Measurements from ENCODE around the gene DNAH12. TPM values are rescaled to one million over a fixed set of nuclear protein-coding genes. Genes with fewer than 3 reads are reported as not detected.
"Not testable (repeated sequence)": the region's sequence is repeated elsewhere in the genome, so short reads cannot be mapped to it uniquely, and the experiment has no call there.

Gene DNAH12
- polyA plus RNA-seq, 3 donors from 2014 or later = not detected

DNA sequence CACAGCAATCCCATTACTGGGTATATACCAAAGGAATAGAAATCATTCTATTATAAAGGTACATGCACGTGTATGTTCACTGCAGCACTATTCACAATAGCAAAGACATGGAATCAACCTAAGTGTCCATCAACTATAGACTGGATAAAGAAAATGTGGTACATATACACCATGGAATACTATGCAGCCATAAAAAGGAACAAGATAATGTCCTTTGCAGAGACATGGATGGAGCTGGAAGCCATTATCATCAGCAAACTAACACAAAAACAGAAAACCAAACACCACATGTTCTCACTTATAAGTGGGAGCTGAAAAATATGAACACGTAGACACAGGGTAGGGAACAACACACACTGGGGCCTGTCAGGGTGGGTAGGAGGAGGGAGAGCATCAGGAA, 179.1 kb downstream of the DNAH12 start:
- not testable (repeated sequence) for H3K27ac Mint-ChIP-seq; H3K9me3 Mint-ChIP-seq; H3K4me1 Mint-ChIP-seq; H3K36me3 Mint-ChIP-seq; DNase-seq; H3K27me3 Mint-ChIP-seq (ENCODE audit: low read depth in 3 of 3); H3K4me3 Mint-ChIP-seq

GRCh38 chr3:57356275-57356674, 187.9 kb downstream of the DNAH12 start:
- not testable (repeated sequence) for H3K9me3 Mint-ChIP-seq; DNase-seq; H3K36me3 Mint-ChIP-seq; H3K4me3 Mint-ChIP-seq; H3K27me3 Mint-ChIP-seq (ENCODE audit: low read depth in 3 of 3); H3K4me1 Mint-ChIP-seq; H3K27ac Mint-ChIP-seq

GRCh38 chr3:57354768-57355167, 189.4 kb downstream of the DNAH12 start:
- H3K27ac Mint-ChIP-seq = no peak overlapping the region
- H3K4me3 Mint-ChIP-seq = no peak overlapping the region
- peaks cover 0 to 5% (median 1%) of the 10 kb centered on the region in 3 donors for H3K27me3 Mint-ChIP-seq (ENCODE audit: low read depth in 3 of 3)
- H3K9me3 Mint-ChIP-seq = no peaks in the 10 kb centered on the region
- no peak for DNase-seq
- H3K4me1 Mint-ChIP-seq = peaks cover 0 to 6% of the 10 kb centered on the region in 2 donors
- no peaks in the 10 kb centered on the region for H3K36me3 Mint-ChIP-seq

GRCh38 chr3:57350271-57350670, 193.9 kb downstream of the DNAH12 start:
- Mint-ChIP-seq H3K27ac (no peak overlapping the region), H3K36me3 (no peaks in the 10 kb centered on the region), H3K4me1 (peaks cover 0 to 6% of the 10 kb centered on the region in 2 donors), H3K4me3 (no peak overlapping the region), H3K9me3 (no peaks in the 10 kb centered on the region), H3K27me3 (ENCODE audit: low read depth in 3 of 3) (peaks cover 3 to 6% (median 3%) of the 10 kb centered on the region in 3 donors)
- DNase-seq = no peak

DNA sequence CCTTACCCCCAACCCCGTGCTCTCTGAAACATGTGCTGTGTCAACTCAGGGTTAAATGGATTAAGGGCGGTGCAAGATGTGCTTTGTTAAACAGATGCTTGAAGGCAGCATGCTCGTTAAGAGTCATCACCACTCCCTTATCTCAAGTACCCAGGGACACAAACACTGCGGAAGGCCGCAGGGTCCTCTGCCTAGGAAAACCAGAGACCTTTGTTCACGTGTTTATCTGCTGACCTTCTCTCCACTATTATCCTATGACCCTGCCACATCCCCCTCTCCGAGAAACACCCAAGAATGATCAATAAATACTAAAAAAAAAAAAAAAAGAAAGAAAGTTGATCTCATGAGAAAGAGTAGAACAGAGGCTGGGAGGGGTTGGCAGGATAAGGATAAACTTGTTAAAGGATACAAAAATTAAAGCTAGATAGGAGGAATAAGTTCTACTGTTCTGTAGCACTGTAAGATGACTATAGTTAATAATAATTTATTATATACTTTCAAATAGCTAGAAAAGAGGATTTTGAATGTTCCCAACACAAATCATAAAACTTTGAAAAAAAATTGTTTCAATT, 205.0 kb downstream of the DNAH12 start:
- not testable (repeated sequence) for H3K9me3 Mint-ChIP-seq; H3K4me3 Mint-ChIP-seq; H3K4me1 Mint-ChIP-seq; H3K27ac Mint-ChIP-seq; DNase-seq; H3K27me3 Mint-ChIP-seq (ENCODE audit: low read depth in 3 of 3); H3K36me3 Mint-ChIP-seq

GRCh38 chr3:57338272-57339070, 205.7 kb downstream of the DNAH12 start:
- H3K4me3 Mint-ChIP-seq; H3K27me3 Mint-ChIP-seq (ENCODE audit: low read depth in 3 of 3); H3K36me3 Mint-ChIP-seq; H3K9me3 Mint-ChIP-seq; DNase-seq; H3K27ac Mint-ChIP-seq; H3K4me1 Mint-ChIP-seq: not testable (repeated sequence)

DNA sequence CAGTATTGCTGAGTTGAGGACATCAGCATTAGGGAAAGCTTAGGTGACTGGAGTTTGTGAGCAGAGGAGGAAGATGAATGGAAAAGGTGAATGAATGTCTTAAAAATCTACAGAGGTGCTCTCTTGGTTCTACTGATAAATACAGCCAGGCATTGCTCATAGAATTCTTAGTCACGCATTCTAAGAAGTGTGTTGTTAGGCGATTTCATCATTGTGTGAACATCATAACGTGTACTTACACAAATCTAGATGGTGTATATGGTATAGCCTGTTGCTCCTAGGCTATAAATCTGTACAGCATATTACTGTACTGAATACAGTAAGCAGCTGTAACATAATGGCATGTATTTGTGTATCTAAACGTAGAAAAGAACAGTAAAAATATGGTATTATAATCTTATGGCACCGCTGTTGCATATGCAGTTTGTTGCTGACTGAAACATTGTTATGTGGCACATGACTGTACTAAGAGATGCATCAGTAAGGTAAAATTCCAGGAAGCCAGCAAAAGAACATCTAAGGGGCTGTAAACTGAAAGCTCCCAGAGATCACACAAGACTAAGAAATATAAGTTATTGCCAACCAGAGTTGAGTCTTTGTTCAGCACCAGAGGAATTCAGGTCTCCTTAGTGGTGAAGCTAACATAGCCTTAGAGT, 208.7 kb downstream of the DNAH12 start:
- H3K4me3 Mint-ChIP-seq = no peak overlapping the region
- no peak overlapping the region for H3K27ac Mint-ChIP-seq
- no peaks in the 10 kb centered on the region for H3K4me1 Mint-ChIP-seq
- H3K27me3 Mint-ChIP-seq (ENCODE audit: low read depth in 3 of 3) = peaks cover 0 to 6% (median 4%) of the 10 kb centered on the region in 3 donors
- no peaks in the 10 kb centered on the region for H3K36me3 Mint-ChIP-seq
- no peak for DNase-seq
- no peaks in the 10 kb centered on the region for H3K9me3 Mint-ChIP-seq

GRCh38 chr3:57331078-57331610, 213.0 kb downstream of the DNAH12 start:
- no peak for DNase-seq
- H3K27ac Mint-ChIP-seq = no peak overlapping the region
- H3K9me3 Mint-ChIP-seq = no peaks in the 10 kb centered on the region
- H3K4me3 Mint-ChIP-seq = no peak overlapping the region
- peaks cover 1 to 6% (median 3%) of the 10 kb centered on the region in 3 donors for H3K27me3 Mint-ChIP-seq (ENCODE audit: low read depth in 3 of 3)
- no peaks in the 10 kb centered on the region for H3K4me1 Mint-ChIP-seq
- H3K36me3 Mint-ChIP-seq = no peaks in the 10 kb centered on the region

- not testable (repeated sequence) for H3K4me1 Mint-ChIP-seq; H3K27ac Mint-ChIP-seq; H3K4me3 Mint-ChIP-seq; H3K36me3 Mint-ChIP-seq; H3K27me3 Mint-ChIP-seq (ENCODE audit: low read depth in 3 of 3); H3K9me3 Mint-ChIP-seq; DNase-seq
Measured at GRCh38 chr3:57326498-57326897, 217.6 kb downstream of the DNAH12 start.

DNA sequence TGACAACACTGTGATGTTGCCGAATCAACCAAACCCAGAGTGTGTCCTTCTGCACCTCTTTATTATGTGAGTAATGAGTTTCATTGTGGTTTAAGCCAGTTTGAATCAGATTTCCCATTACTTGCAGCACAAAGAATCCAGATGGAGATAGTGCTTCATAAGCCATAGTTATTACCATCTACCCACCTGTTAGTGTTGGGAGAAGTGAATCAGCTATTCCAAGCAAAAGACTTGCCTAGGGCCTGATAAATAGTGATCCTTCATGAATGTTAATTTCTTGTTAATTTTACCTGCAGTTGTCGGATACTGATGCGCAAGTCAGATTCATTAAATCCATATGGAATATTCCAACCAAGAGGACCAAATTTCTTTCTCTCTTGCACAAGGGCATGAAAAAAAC, 229.9 kb downstream of the DNAH12 start:
- Mint-ChIP-seq H3K4me3 (no peak overlapping the region), H3K4me1 (no peaks in the 10 kb centered on the region), H3K27me3 (ENCODE audit: low read depth in 3 of 3) (peaks cover 2 to 19% (median 3%) of the 10 kb centered on the region in 3 donors), H3K9me3 (peaks cover 0 to 3% (median 0%) of the 10 kb centered on the region in 6 donors), H3K27ac (no peak overlapping the region), H3K36me3 (no peaks in the 10 kb centered on the region)
- DNase-seq = no peak

- Mint-ChIP-seq H3K27me3 (ENCODE audit: low read depth in 3 of 3) (peaks cover 0 to 7% (median 4%) of the 10 kb centered on the region in 3 donors), H3K27ac (no peak overlapping the region), H3K36me3 (no peaks in the 10 kb centered on the region), H3K4me3 (no peak overlapping the region), H3K4me1 (no peaks in the 10 kb centered on the region), H3K9me3 (no peaks in the 10 kb centered on the region)
- no peak for DNase-seq
Measured at GRCh38 chr3:57309769-57310360, 234.3 kb downstream of the DNAH12 start.

DNA sequence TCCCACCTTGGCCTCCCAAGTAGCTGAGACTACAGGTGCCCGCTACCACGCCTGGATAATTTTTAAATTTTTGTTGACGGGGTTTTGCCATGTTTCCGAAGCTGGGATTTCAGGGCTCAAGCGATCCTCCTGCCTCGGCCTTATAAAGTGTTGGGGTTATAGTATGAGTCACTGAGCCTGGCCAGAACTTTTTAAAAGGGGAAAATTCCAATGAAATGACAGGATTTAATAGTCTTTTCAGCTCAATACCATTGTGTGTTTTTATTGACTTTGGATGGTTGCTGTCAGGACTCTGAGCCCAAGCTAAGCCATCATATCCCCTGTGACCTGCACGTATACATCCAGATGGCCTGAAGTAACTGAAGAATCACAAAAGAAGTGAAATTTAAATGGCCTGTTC, 240.6 kb downstream of the DNAH12 start:
- H3K4me3 Mint-ChIP-seq, H3K36me3 Mint-ChIP-seq, H3K4me1 Mint-ChIP-seq, H3K27ac Mint-ChIP-seq, H3K9me3 Mint-ChIP-seq, DNase-seq: not testable (repeated sequence)
- H3K27me3 Mint-ChIP-seq (ENCODE audit: low read depth in 3 of 3) = peaks cover 0 to 13% (median 2%) of the 10 kb centered on the region in 3 donors

GRCh38 chr3:57298041-57298440, 246.1 kb downstream of the DNAH12 start:
- Mint-ChIP-seq H3K4me3 (no peak overlapping the region), H3K9me3 (no peaks in the 10 kb centered on the region), H3K4me1 (no peaks in the 10 kb centered on the region), H3K27ac (no peak overlapping the region), H3K36me3 (no peaks in the 10 kb centered on the region), H3K27me3 (ENCODE audit: low read depth in 3 of 3) (peaks cover 3 to 5% (median 3%) of the 10 kb centered on the region in 3 donors)
- no peak for DNase-seq
